ENCODE measurements around the gene SNX3.

SNX3 gene

GRCh38 chr6:108203189-108204112 is 57.4 kb downstream of the SNX3 start:
- DNase-seq: no peak

DNA sequence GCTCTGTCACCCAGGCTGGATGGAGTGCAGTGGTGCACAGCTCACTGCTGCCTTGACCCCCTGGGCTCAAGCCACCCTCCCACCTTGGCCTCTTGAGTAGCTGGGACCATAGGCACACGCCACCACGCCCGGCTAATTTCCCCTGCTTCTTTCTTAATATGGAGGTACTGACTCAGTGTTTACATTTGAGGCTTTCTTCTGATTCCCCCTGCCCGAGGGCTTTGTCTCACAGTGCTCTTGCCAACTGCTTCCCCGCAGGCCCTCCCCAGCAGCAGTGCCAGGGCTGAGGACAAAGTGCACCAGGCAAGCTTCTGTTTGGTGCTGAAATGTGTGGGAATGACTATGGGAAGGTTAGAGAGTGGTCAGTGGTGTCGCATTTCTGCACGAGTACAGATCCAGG is 60.2 kb downstream of the SNX3 start:
- DNase-seq: no peak

DNA sequence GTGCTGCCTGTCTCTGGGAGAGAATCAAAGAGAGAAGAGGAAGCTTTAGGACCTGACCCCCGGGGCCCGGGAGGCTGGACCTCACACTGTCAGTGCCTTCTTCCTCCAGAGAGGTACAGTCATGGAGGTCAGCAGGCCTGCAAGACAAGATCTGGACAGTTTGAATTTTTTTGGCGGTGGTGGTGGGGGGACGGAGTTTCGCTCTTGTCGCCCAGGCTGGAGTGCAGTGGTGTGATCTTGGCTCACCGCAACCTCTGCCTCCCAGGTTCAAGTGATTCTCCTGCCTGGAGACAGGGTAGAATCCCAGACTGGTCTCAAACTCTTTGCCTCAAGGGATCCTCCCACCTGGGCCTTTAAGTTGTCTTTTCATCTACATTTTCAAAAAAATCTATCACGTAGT is 60.7 kb downstream of the SNX3 start:
- no peak for DNase-seq

DNA sequence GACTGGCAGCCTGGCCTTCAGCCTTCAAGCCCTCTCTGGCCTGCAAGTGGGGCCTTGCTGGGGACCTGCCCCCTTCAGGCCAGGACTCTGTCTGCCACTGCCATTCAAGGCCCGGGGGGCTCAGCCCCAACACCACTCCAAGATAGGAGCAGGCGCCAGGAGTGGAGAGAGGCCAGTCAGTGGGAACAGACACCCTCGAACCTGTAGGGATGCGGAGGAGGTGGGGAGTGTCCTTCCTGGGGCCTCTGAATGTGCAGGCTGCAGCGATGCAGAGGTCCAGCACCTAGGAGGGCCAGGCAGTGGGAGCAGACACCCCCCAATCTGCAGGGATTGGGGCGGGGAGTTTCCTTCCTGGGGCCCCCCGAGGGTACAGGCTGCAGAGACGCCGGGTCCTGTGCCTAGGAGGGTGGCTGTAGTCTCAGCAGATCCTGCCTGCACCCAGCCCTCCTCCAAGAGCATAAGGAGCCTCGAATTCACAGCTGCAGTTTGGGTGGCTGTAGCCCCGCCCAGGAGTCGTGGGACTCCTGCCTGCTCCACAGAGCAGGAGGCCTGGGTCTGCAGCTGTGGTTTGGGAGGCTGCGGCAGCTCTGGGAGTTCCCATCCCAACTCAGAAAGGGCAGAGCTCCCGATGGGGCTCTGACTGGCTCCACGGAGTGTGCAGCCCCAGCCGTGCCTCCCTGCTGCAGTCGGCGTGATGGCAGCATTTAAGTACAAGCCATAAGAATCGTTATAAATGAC is 61.9 kb downstream of the SNX3 start:
- no peak for DNase-seq

- DNase-seq: no peak
Measured at GRCh38 chr6:108195209-108195608, 65.6 kb downstream of the SNX3 start.

DNA sequence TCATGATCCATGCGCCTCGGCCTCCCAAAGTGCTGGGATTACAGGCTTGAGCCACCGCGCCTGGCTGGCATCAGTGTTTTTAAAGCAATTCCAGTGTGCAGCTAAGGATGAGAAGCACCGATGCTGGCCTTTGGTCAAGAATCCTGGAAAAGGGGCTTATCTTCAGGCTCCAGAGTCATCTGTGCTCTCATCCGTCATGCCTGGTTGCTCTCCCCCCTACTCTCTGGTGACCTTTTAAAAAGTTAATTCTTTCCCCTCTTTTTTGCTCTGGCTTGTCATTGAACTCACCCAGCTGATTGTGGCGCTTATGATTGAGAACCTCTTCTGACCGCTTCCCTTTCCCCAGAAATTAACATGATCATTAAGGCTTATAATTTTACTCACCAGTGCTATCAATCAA is 66.3 kb downstream of the SNX3 start:
- DNase-seq: no peak

- DNase-seq: no peak
Measured at GRCh38 chr6:108193835-108194234, 67.0 kb downstream of the SNX3 start.

GRCh38 chr6:108193131-108193530 is 67.7 kb downstream of the SNX3 start:
- DNase-seq: no peak

DNA sequence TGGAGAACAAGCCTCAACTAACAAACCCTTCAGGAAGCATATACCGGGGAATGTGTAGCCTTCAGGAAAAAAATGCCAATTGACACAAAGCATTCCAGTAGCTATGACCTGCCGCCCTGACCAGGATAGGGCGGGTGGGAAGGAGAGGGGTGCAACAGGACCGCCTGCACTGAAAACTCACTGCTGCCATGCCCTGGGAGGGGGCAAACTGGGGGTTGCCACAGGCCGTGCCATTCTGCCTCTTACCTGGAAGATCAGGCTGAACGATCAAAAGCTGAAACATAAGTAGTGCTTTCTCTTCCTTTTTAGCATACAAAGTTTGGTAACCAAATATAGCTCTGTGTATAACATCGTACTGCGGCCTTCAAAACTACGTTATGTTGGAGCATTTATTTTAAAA is 73.3 kb downstream of the SNX3 start:
- no peak for DNase-seq

GRCh38 chr6:108186226-108186625 is 74.6 kb downstream of the SNX3 start:
- no peak for DNase-seq

DNA sequence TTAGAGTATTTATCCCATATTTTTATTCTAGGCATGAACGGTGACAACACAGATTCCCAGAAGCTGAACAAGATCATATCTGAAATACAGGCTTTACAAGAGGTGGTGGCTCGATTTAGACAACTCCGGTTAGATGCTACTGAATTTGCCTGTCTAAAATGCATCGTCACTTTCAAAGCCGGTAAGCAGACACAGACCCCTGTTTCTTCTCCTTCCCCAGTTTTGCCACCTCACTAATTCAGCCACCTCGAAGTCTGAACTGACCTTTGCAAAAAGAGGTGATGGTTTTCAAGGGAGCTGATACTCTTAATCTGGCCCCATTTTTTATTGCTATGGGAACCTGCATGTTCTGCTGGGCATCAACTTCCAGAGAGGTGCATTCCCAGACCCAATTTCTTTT is 80.1 kb downstream of the SNX3 start:
- DNase-seq: no peak

- DNase-seq: no peak
Measured at GRCh38 chr6:108180266-108180665, 80.6 kb downstream of the SNX3 start.

GRCh38 chr6:108179741-108180140 is 81.1 kb downstream of the SNX3 start:
- no peak for DNase-seq

- DNase-seq: no peak
Measured at GRCh38 chr6:108176281-108177089, 84.4 kb downstream of the SNX3 start.

GRCh38 chr6:108175592-108176279 is 85.1 kb downstream of the SNX3 start:
- DNase-seq: no peak

DNA sequence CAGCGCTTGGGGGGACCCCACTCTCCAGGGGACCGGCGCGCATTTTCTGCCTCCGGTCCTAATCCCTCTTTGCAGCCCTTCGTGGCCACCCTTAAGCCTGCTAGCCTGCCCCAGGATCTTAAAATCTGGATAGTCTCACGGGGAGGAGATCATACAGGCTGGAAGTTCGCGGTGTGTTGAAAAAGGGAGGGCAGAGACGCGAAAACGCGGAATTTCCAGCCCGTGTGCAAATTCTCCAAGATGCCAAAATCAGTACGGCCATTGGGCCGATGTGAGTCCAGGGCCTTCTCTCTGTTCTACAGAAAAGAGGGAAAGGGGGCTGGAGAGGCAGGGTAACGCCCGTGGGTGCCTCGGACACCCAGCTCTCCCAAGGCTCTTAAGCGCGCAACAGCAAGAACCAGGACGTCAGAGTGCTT is 85.7 kb downstream of the SNX3 start:
- DNase-seq: no peak

DNA sequence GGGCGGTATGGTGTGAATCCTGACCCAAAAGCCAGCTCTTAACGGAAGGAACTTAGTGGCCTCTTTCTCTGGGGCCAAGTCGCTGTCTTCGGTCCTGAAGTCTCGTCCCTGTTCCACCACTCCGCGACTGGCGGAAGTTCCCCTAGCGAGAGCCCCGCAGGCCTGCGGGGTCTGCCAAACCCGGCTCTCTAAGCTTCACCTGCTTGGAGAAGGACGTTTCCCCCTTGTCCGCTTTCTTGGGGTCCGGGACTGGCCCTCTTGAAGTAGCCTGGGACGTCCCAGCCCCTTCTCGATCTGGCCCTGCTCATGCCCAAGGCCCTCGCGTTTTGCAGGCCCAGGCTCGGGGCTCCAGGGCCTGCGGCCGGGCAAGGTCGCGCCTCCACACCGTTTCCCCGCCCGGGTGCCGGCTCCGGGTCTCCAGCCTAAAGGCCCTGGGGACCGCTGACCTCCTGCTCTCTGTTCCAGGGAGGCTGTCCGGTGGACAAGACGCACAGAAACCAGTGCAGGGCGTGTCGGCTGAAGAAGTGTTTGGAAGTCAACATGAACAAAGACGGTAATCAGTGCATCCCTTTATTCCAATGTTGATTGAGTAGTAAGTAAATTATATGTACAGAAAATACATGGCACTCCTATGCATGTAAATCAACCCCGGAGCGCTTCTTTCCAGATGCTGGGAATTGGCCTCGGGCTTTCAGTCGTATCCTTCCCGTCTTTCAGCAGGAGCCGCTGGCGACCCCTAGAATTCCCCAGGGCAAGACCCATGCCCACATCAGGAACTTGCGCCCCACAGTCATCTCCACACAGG is 86.3 kb downstream of the SNX3 start:
- DNase-seq: no peak

DNA sequence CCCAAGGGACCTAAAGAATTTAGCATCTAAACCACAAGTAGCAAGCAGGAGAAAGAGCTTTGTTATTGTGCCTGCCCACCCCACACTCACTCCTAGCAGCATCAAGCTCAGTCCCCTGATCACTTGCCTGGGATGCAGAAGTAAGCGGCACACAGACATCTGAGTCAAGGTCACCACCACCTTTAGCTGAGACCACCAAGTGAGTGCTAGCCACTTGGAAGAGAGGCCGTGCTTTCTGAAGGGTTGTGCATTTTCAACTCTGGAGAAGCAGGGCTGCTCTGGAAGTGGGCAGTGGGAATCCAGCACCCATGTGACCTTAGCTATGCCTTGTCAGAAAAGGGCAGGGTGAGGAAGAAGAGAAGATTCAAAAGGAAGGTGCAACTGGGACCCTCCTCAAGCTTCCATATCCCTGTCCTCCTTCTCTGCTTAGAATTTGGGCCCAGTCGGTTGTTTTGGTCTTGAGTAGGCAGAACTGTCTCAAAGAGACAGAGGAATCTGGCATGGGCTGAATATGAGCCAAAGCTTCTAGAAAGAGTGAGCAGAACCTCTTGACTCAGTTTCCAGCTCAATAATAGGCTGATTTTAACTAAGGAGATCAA is 88.8 kb downstream of the SNX3 start:
- DNase-seq: no peak

DNA sequence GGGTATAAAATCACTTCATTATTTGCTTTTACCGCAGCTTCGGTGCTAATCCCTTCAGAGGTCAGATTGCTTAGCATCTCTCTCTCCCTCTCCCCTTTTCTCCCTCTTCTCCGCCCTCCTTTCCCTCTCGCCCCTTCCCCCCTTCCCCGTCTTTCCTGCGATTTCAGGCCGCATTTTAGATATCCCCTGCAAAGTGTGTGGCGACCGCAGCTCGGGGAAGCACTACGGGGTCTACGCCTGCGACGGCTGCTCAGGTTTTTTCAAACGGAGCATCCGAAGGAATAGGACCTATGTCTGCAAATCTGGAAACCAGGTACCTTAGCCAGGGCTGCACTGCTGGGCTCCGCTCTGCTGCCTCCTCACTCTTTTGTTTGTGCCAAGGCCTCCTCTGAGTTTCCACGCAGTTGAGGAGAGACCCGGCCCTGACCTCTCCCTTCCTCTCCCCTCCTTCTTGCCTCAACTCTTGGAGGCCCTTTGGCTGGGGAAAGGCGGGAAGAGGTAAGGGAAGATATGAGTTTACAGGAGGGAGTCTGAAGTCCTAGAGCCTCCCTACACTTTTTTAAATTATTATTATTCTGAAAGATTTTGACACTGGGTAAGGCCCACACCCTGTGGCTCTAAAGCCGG is 89.4 kb downstream of the SNX3 start:
- no peak for DNase-seq

- DNase-seq: no peak
Measured at GRCh38 chr6:108170332-108171290, 90.2 kb downstream of the SNX3 start.
